Measurements from ENCODE around the gene CFAP410. TPM values are rescaled to one million over a fixed set of nuclear protein-coding genes. Genes with fewer than 3 reads are reported as not detected.

Gene CFAP410
- total RNA-seq, 1 donor from 2014 or later = 11.2 TPM

- no peak overlapping the region for H3K4me3 ChIP-seq (ENCODE audit: low read depth, low read length)
- DNase-seq (ENCODE audit: low read depth) = no peak
- TF ChIP-seq, protein P1, sequence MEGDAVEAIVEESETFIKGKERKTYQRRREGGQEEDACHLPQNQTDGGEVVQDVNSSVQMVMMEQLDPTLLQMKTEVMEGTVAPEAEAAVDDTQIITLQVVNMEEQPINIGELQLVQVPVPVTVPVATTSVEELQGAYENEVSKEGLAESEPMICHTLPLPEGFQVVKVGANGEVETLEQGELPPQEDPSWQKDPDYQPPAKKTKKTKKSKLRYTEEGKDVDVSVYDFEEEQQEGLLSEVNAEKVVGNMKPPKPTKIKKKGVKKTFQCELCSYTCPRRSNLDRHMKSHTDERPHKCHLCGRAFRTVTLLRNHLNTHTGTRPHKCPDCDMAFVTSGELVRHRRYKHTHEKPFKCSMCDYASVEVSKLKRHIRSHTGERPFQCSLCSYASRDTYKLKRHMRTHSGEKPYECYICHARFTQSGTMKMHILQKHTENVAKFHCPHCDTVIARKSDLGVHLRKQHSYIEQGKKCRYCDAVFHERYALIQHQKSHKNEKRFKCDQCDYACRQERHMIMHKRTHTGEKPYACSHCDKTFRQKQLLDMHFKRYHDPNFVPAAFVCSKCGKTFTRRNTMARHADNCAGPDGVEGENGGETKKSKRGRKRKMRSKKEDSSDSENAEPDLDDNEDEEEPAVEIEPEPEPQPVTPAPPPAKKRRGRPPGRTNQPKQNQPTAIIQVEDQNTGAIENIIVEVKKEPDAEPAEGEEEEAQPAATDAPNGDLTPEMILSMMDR (conservative IDR thresholded peaks at IDR 0.05; ENCODE audit: low read depth, low read length) = no peak
Observed at GRCh38 chr21:44290327-44291077, 48.7 kb downstream of the CFAP410 start.

GRCh38 chr21:44289381-44290010 lies 49.7 kb downstream of the CFAP410 start:
- H3K4me3 ChIP-seq (ENCODE audit: low read depth, low read length) = no peak overlapping the region
- no peak for DNase-seq (ENCODE audit: low read depth)
- TF ChIP-seq, protein P1 (conservative IDR thresholded peaks at IDR 0.05; ENCODE audit: low read depth, low read length) = no peak

DNA sequence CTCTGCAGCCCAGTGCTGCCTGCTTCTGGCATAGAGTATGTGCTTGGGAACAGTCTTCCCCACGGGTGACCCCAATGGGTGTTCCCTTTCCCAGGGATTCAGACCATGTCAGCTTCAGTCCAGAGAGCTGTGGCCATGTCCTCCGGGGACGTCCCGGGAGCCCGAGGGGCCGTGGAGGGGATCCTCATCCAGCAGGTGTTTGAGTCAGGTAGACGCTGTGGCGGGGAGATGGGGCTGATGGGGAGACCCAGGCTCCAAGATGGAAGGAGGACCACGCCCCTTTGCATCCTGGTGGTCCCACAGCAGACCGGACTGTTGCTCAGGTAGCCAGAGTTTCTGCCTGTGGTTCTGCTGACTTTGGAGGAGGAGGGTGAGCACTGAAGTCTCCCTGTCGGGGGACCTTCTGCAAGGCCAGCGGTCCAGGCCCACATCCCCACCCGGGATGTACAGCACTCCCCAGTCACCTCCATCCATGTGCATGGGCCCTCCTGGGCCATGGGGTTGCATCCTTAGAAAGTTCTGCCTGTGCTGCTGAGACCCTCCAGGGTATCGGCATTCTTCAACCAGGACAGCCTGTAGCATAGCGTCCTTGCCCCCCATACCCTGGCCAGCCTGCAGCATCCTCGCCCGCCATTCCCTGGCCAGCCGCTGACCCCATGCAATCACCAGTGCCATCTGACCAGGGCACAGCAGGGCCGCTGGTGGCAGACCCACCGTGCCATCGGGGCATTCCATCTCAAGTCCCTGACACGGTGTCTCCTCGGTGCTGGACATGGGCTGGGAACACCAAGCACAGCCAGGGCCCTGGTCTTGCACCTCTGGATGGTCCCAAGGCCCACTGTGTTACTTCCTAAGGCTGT lies 50.7 kb downstream of the CFAP410 start:
- no peak for DNase-seq (ENCODE audit: low read depth)

GRCh38 chr21:44286716-44287632 lies 52.2 kb downstream of the CFAP410 start:
- DNase-seq (ENCODE audit: low read depth) = no peak
- H3K4me3 ChIP-seq (ENCODE audit: low read depth, low read length) = no peak overlapping the region
- TF ChIP-seq, protein P1 (conservative IDR thresholded peaks at IDR 0.05; ENCODE audit: low read depth, low read length) = no peak

More for the DNA sequence above, 50.7 kb downstream of the CFAP410 start:
- TF ChIP-seq, protein P1 (conservative IDR thresholded peaks at IDR 0.05; ENCODE audit: low read depth, low read length) = no peak
- H3K4me3 ChIP-seq (ENCODE audit: low read depth, low read length) = no peak overlapping the region

- TF ChIP-seq, protein P1 (conservative IDR thresholded peaks at IDR 0.05; ENCODE audit: low read depth, low read length) = no peak
- DNase-seq (ENCODE audit: low read depth) = no peak
- no peak overlapping the region for H3K4me3 ChIP-seq (ENCODE audit: low read depth, low read length)
Observed at GRCh38 chr21:44286086-44286715, 53.0 kb downstream of the CFAP410 start.
